Loucy (cell line): ENCODE data around the gene CNTN1.

Source experiments
- CTCF ChIP-seq: fragments of 200-600 bp; sonication (generic); conservative IDR thresholded peaks from 2 replicates; pipeline ENCODE4 v1.5.1; 2014; ENCODE audit warnings: mild to moderate bottlenecking, antibody characterized with exemption, low read length
- EZH2phosphoT487 ChIP-seq: fragments of 200-600 bp; IDR thresholded peaks from 2 replicates; pipeline ENCODE4 v1.6.1; 2018; ENCODE audit warnings: antibody characterized with exemption, mild to moderate bottlenecking, moderate library complexity, borderline replicate concordance

GRCh38 chr12:40749863-40750262 lies 57.6 kb downstream of the CNTN1 start:
- TF ChIP-seq CTCF (no peak), EZH2phosphoT487 (no peak)
